WTC11 (cell line): Measurements from ENCODE around the gene SORL1.

ENCODE experiments used
- AR ChIP-seq: fragments of 250-450 bp; sonication (Bioruptor Pico); IDR thresholded peaks from 2 replicates; pipeline ENCODE4 v1.9.0; 2021; ENCODE audit warnings: mild to moderate bottlenecking
- CREM ChIP-seq: sonication (generic); formaldehyde crosslinking; IDR thresholded peaks from 2 replicates; pipeline ENCODE4 v1.8.1; 2022; ENCODE audit warnings: mild to moderate bottlenecking, missing genetic modification reagents, moderate library complexity
- CTCF ChIP-seq: fragments of 200-600 bp; IDR thresholded peaks from 2 replicates; pipeline ENCODE4 v1.8.0; 2022; ENCODE audit warnings: antibody characterized with exemption
- E2F1 ChIP-seq: sonication (generic); formaldehyde crosslinking; IDR thresholded peaks from 2 replicates; pipeline ENCODE4 v1.8.0; 2022; ENCODE audit warnings: mild to moderate bottlenecking, missing genetic modification reagents
- ESRRA ChIP-seq: sonication (generic); formaldehyde crosslinking; IDR thresholded peaks from 2 replicates; pipeline ENCODE4 v1.8.1; 2022; ENCODE audit warnings: mild to moderate bottlenecking, missing genetic modification reagents, borderline replicate concordance
- FOXP4 ChIP-seq: sonication (generic); formaldehyde crosslinking; IDR thresholded peaks from 2 replicates; pipeline ENCODE4 v1.8.0; 2022; ENCODE audit warnings: mild to moderate bottlenecking, missing genetic modification reagents
- MAX ChIP-seq: sonication (generic); formaldehyde crosslinking; IDR thresholded peaks from 2 replicates; pipeline ENCODE4 v1.8.0; 2022; ENCODE audit warnings: mild to moderate bottlenecking, missing genetic modification reagents
- MXD4 ChIP-seq: fragments of 250-450 bp; sonication (Bioruptor Pico); IDR thresholded peaks from 2 replicates; pipeline ENCODE4 v1.8.0; 2021; ENCODE audit warnings: mild to moderate bottlenecking, moderate library complexity, borderline replicate concordance
- NFYB ChIP-seq: sonication (generic); formaldehyde crosslinking; conservative IDR thresholded peaks from 2 replicates; pipeline ENCODE4 v1.8.0; 2022; ENCODE audit warnings: low read depth, missing genetic modification reagents
- NR2C2 ChIP-seq: sonication (generic); formaldehyde crosslinking; IDR thresholded peaks from 2 replicates; pipeline ENCODE4 v1.8.0; 2022; ENCODE audit warnings: mild to moderate bottlenecking, missing genetic modification reagents
- RELA ChIP-seq: sonication (generic); formaldehyde crosslinking; IDR thresholded peaks from 2 replicates; pipeline ENCODE4 v1.8.1; 2022; ENCODE audit warnings: missing genetic modification reagents, mild to moderate bottlenecking, borderline replicate concordance
- TCF7 ChIP-seq: sonication (generic); formaldehyde crosslinking; IDR thresholded peaks from 2 replicates; pipeline ENCODE4 v1.8.0; 2022; ENCODE audit warnings: mild to moderate bottlenecking, low read depth, missing genetic modification reagents, moderate library complexity
- TP53 ChIP-seq: sonication (generic); formaldehyde crosslinking; IDR thresholded peaks from 2 replicates; pipeline ENCODE4 v1.8.1; 2023; ENCODE audit warnings: mild to moderate bottlenecking, missing genetic modification reagents
- USF2 ChIP-seq: sonication (generic); formaldehyde crosslinking; IDR thresholded peaks from 2 replicates; pipeline ENCODE4 v1.8.1; 2023; ENCODE audit warnings: mild to moderate bottlenecking, missing genetic modification reagents, moderate library complexity

GRCh38 chr11:121517996-121518395, 65.9 kb downstream of the SORL1 start:
- TF ChIP-seq TCF7 (CRISPR knock-in tag) (no peak), CTCF (no peak), ESRRA (CRISPR knock-in tag) (no peak), NR2C2 (CRISPR knock-in tag) (no peak), NFYB (no peak), USF2 (CRISPR knock-in tag) (no peak), MXD4 (no peak), FOXP4 (CRISPR knock-in tag) (no peak), TP53 (CRISPR knock-in tag) (no peak), E2F1 (CRISPR knock-in tag) (no peak), CREM (CRISPR knock-in tag) (no peak), MAX (CRISPR knock-in tag) (no peak), RELA (CRISPR knock-in tag) (no peak), AR (no peak)
